ENCODE results near the gene ERC2. TPM values are rescaled to one million over a fixed set of nuclear protein-coding genes. Genes with fewer than 3 reads are reported as not detected.

The ERC2 gene
- total RNA-seq, 2 donors from 2014 or later, result 16.1 to 22.8 TPM

DNA sequence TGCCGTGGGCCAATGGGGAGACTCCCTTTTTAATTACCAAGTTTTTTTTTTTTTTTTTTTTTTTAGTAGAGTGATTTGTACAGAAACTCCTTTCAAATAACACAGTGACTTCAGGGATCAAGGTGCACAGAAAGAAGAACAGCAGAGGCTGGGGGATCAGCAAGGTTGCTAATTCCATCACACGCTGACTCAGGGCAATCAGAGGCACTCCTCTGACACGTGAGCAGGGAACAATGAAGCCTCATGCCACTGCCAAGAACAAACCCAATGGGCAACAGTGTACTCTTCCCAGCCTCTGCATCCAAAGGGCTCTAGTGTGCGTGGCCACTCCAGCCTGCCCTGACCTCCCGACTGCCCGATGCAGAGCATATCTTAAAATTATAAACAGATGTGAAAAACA, 794.5 kb downstream of the ERC2 start:
- Histone ChIP-seq H3K4me1 (ENCODE audit: control insufficient read depth, insufficient read depth, low read length) (no peaks in the 10 kb centered on the region), H3K9ac (ENCODE audit: extremely low read depth, low read length, poor library complexity, severe bottlenecking) (no peak overlapping the region), H3K4me3 (ENCODE audit: low read length) (no peak overlapping the region), H3K27ac (ENCODE audit: low read depth, low read length) (no peak overlapping the region), H3K27me3 (ENCODE audit: control insufficient read depth, insufficient read depth, low read length, poor library complexity, severe bottlenecking) (no peaks in the 10 kb centered on the region), H3K36me3 (ENCODE audit: control insufficient read depth, insufficient read depth, low read length) (no peaks in the 10 kb centered on the region), H3K9me3 (ENCODE audit: control insufficient read depth, low read length) (no peaks in the 10 kb centered on the region)
- WGBS, 2 experiments (ENCODE audit: insufficient coverage in 1 of 2, insufficient read length in 1 of 2), result 60 to 86% methylated on average over 3 to 6 of the region's 6 CpGs
- Mint-ChIP-seq H3K27ac (no peak overlapping the region), H3K36me3 (ENCODE audit: low read depth) (no peaks in the 10 kb centered on the region), H3K4me3 (no peak overlapping the region), H3K27me3 (ENCODE audit: insufficient read depth) (no peaks in the 10 kb centered on the region), H3K9me3 (no peaks in the 10 kb centered on the region), H3K4me1 (peaks cover 8% of the 10 kb centered on the region)
- no peak for DNase-seq
- TF ChIP-seq CTCF (conservative IDR thresholded peaks at IDR 0.05), result no peak

DNA sequence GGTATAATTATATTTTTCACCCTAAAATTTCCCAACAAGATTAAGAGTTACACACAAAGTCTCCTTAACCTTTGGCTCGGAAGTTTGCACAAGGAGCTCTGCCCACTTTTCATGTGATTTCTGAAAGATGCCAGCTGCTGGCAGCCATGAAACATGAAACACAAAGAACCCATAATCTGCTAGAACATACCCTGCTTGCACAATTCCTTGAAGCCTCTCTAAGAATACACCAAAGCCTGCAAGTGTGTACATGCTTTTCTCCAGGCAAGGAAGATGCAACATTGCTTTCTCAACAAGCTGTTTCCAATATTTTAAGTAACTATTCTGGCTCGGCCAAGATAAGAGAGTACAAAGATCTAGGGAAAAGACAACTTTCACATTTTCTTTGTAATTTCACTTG, 799.1 kb downstream of the ERC2 start:
- Histone ChIP-seq H3K27me3 (ENCODE audit: control insufficient read depth, insufficient read depth, low read length, poor library complexity, severe bottlenecking) (no peaks in the 10 kb centered on the region), H3K36me3 (ENCODE audit: control insufficient read depth, insufficient read depth, low read length) (no peaks in the 10 kb centered on the region), H3K4me3 (ENCODE audit: low read length) (no peak overlapping the region), H3K9ac (ENCODE audit: extremely low read depth, low read length, poor library complexity, severe bottlenecking) (no peak overlapping the region), H3K27ac (ENCODE audit: low read depth, low read length) (no peak overlapping the region), H3K9me3 (ENCODE audit: control insufficient read depth, low read length) (no peaks in the 10 kb centered on the region), H3K4me1 (ENCODE audit: control insufficient read depth, insufficient read depth, low read length) (peaks cover 4% of the 10 kb centered on the region)
- WGBS, 2 experiments (ENCODE audit: insufficient coverage in 1 of 2, insufficient read length in 1 of 2), result 91 to 100% methylated on average over 2 of the region's 2 CpGs
- TF ChIP-seq CTCF (conservative IDR thresholded peaks at IDR 0.05), result no peak
- Mint-ChIP-seq H3K9me3 (no peaks in the 10 kb centered on the region), H3K4me3 (no peak overlapping the region), H3K27me3 (ENCODE audit: insufficient read depth) (no peaks in the 10 kb centered on the region), H3K27ac (no peak overlapping the region), H3K36me3 (ENCODE audit: low read depth) (no peaks in the 10 kb centered on the region), H3K4me1 (peaks cover 9% of the 10 kb centered on the region)
- no peak for DNase-seq

- DNase-seq, result no peak
- H3K9ac ChIP-seq (ENCODE audit: extremely low read depth, low read length, poor library complexity, severe bottlenecking), result no peak overlapping the region
- Mint-ChIP-seq H3K9me3 (no peaks in the 10 kb centered on the region), H3K4me3 (no peak overlapping the region), H3K27ac (no peak overlapping the region), H3K4me1 (peaks cover 12% of the 10 kb centered on the region), H3K27me3 (ENCODE audit: insufficient read depth) (no peaks in the 10 kb centered on the region), H3K36me3 (ENCODE audit: low read depth) (no peaks in the 10 kb centered on the region)
- no peaks in the 10 kb centered on the region for H3K9me3 ChIP-seq (ENCODE audit: control insufficient read depth, low read length)
- no peaks in the 10 kb centered on the region for H3K27me3 ChIP-seq (ENCODE audit: control insufficient read depth, insufficient read depth, low read length, poor library complexity, severe bottlenecking)
- H3K36me3 ChIP-seq (ENCODE audit: control insufficient read depth, insufficient read depth, low read length), result no peaks in the 10 kb centered on the region
- WGBS, 2 experiments (ENCODE audit: insufficient coverage in 1 of 2, insufficient read length in 1 of 2), result 77 to 87% methylated on average over 3 to 4 of the region's 4 CpGs
- no peak overlapping the region for H3K27ac ChIP-seq (ENCODE audit: low read depth, low read length)
- H3K4me1 ChIP-seq (ENCODE audit: control insufficient read depth, insufficient read depth, low read length), result peaks cover 4% of the 10 kb centered on the region
- TF ChIP-seq CTCF (conservative IDR thresholded peaks at IDR 0.05), result no peak
- no peak overlapping the region for H3K4me3 ChIP-seq (ENCODE audit: low read length)
Observed at GRCh38 chr3:55668359-55668758, 799.9 kb downstream of the ERC2 start.
